Suppressor macrophage treated with lipopolysaccharide for 4 hours (primary cell): ENCODE measurements around the gene DNAH12.
A peak's percentile ranks its signal among the peaks of the same experiment; 100 is the strongest.
"Not testable (repeated sequence)": the region's sequence is repeated elsewhere in the genome, so short reads cannot be mapped to it uniquely, and the experiment has no call there.

Experiments used
- DNase-seq: peaks from one replicate; pipeline ENCODE4 v3.0.0-alpha.2; 2020

The DNAH12 gene

DNA sequence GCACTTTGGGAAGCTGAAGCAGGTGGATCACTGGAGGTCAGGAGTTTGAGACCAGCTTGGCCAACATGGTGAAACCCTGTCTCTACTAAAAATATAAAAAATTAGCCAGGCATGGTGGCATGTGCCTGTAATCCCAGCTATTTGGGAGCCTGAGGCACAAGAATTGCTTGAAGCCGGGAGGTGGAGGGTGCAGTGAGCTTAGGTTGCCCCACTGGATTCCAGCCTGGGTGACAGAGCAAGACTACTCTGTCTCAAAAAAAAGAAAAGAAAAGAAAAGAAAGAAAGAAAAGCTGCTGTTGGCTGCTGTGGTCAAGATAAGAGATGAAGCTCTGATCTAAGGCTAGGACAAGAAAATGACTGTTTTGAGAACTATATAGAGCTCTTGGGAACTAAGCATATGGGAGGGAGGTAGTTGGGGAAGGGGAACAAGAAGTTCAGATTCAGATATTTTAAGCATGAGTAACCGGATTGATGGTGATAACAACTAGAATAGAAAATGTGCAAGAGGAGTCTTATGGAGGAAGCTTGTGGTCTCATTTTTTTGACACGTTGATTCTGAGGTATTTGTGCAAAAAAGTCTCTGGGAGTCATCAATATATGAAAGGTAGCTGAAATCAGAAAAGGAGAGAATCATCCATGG lies 25.7 kb downstream of the DNAH12 start:
- DNase-seq, result peak; percentile 0

GRCh38 chr3:57512166-57512565 lies 32.0 kb downstream of the DNAH12 start:
- peak; percentile 1 for DNase-seq

GRCh38 chr3:57505901-57506300 lies 38.2 kb downstream of the DNAH12 start:
- DNase-seq, result no peak

DNA sequence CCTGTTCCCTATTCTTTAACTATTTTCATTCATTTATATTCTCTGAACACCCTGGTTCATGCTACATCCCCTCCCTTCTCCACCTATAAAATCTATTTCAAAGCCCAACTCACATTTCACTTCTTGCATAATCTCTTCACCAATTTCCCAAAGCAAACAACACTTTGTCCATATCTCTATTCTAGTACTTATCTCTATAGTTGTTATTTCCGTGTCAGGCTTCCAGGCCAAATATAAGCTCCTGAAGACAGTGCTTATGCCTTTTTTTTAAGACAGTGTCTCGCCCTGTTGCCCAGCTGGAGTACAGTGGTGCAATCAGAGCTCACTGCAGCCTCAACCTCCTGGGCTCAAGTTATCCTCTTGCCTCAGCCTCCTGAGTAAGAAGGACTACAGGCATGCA lies 43.6 kb downstream of the DNAH12 start:
- no peak for DNase-seq

DNA sequence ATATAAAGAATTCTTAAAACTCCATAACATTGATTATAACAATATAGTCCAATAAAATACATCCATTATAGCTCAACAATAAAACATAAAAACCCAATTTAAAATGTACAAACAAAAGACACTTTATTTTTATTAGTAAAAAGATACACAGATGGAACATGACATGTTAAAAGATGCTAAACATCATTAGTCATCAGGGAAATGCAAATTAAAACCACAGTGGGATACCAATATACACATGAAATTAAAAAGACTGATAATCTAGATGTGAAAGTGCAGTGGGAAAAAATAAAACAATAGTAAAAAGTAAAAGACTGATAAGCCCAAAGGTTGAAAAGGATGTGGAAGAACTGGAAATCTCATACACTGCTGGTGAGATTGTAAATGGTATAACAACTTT lies 46.2 kb downstream of the DNAH12 start:
- no peak for DNase-seq

- no peak for DNase-seq
These were observed 59.6 kb downstream of the DNAH12 start for GRCh38 chr3:57484563-57484962.

DNA sequence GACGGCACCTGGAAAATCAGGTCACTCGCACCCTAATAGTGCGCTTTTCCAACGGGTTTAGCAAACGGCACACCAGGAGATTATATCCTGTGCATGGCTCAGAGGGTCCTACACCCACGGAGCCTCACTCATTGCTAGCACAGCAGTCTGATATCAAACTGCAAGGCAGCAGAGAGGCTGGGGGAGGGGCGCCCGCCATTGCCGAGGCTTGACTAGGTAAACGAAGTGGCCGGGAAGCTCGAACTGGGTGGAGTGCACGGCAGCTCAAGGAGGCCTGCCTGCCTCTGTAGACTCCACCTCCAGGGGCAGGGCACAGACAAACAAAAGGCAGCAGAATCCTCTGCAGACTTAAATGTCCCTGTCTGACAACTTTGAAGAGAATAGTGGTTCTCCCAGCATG lies 67.0 kb downstream of the DNAH12 start:
- not testable (repeated sequence) for DNase-seq

GRCh38 chr3:57464801-57465200 lies 79.3 kb downstream of the DNAH12 start:
- DNase-seq, result no peak

DNA sequence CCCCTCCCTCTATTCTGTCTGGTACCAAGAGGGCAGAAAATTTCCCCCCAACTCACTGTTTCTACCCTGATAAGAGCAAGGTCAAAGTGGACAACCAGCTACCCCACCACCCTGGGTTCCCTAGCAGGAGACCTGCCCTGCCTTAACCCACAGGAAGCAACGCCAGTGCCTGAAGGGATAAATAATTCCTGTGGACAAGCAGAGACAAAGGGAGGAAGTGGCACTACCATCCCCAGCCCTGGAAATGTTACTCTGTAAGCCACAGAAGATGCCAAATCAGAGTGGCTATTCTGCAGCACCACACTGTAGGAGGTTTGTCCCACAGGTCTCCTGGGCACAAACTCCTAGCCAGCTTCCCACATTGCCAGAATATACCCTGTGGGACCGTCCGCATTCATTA lies 80.1 kb downstream of the DNAH12 start:
- no peak for DNase-seq

- no peak for DNase-seq
These were observed 92.8 kb downstream of the DNAH12 start for GRCh38 chr3:57451150-57451846.

DNA sequence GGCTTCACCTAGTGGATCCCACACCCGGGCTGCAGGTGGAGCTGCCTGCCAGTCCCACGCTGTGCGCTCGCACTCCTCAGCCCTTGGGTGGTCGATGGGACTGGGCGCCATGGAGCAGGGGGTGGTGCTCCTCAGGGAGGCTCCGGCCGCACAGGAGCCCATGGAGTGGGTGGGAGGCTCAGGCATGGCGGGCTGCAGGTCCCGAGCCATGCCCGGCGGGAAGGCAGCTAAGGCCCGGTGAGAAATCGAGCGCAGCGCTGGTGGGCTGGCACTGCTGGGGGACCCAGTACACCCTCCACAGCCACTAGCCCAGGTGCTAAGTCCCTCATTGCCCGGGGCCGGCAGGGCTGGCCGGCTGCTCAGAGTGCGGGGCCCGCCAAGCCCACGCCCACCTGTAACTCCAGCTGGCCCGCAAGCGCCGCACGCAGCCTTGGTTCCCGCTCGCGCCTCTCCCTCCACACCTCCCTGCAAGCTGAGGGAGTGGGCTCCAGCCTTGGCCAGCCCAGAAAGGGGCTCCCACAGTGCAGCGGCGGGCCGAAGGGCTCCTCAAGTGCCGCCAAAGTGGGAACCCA lies 94.8 kb downstream of the DNAH12 start:
- not testable (repeated sequence) for DNase-seq

DNA sequence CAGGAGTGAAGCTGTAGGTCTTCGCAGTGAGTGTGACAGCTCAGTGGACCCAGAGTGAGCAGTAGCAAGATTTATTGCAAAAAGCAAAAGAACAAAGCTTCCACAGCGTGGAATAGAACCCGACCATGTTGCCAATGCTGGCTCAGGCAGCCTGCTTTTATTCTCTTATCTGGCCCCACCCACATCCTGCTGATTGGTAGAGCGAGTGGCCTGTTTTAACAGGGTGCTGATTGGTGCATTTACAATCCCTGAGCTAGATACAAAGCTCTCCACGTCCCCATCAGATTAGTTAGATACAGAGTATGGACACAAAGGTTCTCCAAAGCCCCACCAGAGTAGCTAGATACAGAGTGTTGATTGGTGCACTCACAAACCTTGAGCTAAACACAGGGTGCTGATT lies 95.7 kb downstream of the DNAH12 start:
- not testable (repeated sequence) for DNase-seq

DNA sequence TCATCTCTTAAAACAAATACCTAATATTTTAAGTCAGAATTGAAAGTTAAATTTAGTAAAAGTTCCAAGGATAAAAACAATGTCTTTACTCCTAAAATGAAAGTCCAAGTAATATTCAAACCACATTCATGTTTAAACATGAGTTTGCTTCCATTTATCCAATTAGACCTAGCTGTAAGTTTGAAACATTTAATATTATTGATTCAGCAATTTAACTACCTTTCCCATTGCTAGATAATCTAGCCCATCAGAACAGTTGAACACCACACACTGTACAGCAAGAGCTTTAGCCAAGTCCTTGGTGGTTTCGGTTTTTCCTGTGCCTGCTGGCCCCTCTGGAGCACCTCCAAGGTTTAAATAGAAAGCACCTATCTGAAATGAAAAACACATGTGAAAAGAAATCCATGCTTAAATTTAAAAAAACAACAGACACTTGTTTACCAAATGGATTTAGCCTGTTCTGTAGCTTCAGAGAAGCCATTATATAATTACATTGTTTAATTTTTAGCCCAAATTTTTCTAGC lies 97.8 kb downstream of the DNAH12 start:
- DNase-seq, result no peak

DNA sequence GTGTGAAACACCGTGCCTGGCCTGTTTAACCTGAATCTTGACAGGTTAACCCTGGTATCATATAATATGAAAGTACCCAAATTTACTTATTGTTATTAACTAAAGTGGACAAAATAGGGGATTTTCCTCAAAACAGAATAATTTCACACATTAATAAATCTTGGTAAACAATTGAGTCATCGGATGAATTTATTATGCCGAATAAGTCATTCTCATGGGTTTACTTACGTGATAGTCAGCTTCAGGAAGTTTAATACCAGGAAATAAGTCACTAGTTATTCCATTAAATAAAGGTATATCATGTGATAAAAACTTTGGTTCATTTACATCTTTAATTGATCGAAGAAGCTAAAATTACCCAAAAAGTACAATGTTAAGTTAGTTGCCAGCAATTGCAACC lies 99.7 kb downstream of the DNAH12 start:
- DNase-seq, result no peak

DNA sequence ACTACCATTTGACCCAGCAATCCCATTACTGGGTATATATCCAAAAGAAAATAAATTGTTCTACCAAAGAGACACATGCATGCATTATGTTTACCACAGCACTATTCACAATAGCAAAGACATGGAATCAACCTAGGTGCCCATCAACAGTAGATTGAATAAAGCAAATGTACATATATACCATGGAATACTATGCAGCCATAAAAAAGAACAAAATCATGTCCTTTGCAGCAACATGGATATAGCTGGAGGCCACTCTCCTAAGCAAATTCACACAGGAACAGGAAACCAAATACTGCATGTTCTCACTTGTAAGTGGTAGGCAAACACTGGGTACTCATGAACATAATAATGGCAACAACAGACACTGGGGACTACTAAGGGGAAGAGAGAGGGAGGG lies 104.0 kb downstream of the DNAH12 start:
- DNase-seq, result not testable (repeated sequence)

- DNase-seq, result not testable (repeated sequence)
These were observed 105.7 kb downstream of the DNAH12 start for GRCh38 chr3:57438460-57438859.

DNA sequence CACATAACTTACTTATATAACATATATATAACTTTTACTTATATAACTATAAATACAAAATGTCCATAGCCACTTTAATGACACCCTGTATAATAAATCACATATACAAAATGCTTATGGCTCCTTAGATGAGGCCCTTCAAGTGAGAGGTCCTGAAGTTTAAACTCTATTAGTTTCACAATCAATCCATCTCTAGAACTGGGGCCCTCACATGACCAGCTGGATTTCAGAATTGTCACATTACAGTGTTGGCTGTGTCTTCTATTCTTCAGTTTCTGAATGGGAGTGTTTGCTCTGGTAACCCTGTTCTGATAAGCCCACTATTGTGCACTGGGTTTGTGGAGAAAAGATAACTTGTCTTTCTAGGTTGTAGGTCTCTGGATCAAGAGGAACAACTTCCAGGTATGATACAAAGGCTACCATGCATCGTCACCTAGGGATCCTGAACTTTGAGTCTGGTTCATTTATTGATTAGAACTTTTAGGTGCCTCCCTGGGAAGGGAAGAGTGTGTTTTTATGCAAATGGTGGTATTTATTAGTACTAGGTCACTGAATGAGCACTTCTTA lies 107.9 kb downstream of the DNAH12 start:
- no peak for DNase-seq

DNA sequence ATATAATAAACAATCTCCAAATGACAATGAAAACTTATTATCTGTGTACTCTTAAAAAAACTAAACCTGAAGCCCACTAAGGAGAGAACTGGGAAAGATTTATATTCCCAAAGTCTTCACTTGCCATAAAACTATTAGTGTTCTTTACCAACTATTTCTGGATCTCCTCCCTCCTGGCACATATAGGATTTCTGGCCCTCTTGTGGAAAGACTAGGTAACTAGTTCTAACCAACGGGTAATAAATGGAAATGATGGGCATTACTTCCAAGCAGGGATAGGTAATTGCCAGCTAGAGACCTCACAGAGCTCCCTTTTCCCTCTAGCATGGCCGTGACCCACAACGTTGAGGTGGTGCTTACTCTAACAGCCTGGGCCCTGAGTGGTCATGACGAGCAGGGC lies 110.1 kb downstream of the DNAH12 start:
- DNase-seq, result peak; percentile 24

- DNase-seq, result no peak
These were observed 120.8 kb downstream of the DNAH12 start for GRCh38 chr3:57423335-57423734.

DNA sequence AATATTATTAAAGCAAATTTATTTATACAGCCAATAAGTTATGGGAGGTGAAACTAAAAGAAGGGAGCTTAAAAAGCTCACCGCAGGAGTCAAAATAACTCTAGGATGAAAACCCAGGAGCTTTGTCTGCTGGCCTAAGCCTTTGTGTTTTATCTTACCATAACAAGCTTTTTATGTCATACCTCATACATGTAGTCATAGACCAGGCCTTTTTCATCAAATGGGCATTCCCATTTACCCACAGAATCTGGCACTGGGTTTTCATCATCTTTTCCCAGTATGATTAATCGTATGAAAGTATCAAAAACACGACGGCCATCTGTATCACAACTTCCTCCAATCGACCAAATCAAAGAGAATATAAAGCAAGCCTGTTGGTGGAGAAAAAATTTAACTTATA lies 122.8 kb downstream of the DNAH12 start:
- no peak for DNase-seq

DNA sequence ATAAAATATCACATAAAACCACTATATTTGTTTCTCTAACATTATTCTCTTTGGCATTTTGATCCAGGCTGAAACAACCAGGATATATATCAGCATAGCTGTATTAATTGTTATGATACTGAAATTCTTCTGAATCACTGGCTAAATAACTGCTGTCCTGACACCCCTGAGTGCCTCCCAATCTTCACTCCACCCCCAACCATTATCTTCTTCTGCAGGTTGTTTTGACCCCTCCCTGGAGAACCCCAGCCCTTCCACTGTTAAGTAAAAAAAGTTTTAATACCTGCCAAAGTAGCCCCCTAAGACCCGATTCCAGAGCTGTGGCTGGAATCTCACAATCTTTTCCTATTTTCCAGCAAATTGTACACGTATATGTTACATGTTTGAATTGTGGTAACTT lies 124.1 kb downstream of the DNAH12 start:
- DNase-seq, result no peak

DNA sequence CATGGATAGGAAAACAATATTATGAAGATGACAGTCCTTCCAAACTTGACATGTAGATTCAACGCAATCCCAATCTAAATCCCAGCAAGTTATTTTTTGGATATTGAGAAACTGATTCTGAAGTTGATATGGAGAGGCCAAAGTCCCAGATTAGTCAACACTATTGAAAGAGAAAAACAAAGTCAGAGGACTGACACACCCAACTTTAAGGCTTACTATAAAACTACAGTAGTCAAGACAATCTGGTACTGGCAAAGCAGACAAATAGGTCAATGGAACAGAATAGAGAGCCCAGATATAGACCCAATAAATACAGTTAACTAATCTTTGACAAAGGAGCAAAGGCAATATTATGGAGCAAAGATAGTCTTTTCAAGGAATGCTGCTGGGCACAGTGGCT lies 132.4 kb downstream of the DNAH12 start:
- DNase-seq, result no peak

DNA sequence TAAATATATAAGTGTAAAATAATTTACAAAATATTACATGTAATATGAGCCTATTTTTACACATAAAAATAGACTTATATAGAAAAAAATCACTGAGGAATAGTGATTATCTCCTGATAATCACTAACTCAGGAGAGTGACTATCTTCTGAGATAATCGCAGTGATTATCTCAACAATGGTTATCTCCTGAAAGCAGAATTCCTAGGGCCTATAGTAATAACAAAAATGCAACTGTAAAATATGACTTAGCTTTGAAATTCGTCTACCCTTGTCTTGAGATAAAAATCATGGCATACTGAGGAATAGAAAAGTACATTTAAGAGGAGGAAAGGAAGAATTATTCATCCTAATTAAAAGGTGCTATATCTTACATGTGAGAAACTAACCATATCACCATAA lies 134.7 kb downstream of the DNAH12 start:
- DNase-seq, result no peak

- DNase-seq, result no peak
These were observed 141.5 kb downstream of the DNAH12 start for GRCh38 chr3:57402675-57403074.
